OCI-LY7 (cell line): ENCODE data around the gene KLHL28.

ENCODE experiments used
- EZH2phosphoT487 ChIP-seq: fragments of 200-600 bp; sonication (generic); IDR thresholded peaks from 2 replicates; pipeline ENCODE4 v1.6.1; 2018; ENCODE audit warnings: low read depth, borderline replicate concordance, mild to moderate bottlenecking, mixed run types, antibody characterized with exemption, low read length, moderate library complexity, mixed read lengths
- TF ChIP-seq, protein P1 (sequence below): fragments of 200-600 bp; sonication (generic); conservative IDR thresholded peaks from 2 replicates; pipeline ENCODE4 v1.5.1; 2014; ENCODE audit warnings: mild to moderate bottlenecking, antibody characterized with exemption, low read length, moderate library complexity, mixed read lengths

DNA sequence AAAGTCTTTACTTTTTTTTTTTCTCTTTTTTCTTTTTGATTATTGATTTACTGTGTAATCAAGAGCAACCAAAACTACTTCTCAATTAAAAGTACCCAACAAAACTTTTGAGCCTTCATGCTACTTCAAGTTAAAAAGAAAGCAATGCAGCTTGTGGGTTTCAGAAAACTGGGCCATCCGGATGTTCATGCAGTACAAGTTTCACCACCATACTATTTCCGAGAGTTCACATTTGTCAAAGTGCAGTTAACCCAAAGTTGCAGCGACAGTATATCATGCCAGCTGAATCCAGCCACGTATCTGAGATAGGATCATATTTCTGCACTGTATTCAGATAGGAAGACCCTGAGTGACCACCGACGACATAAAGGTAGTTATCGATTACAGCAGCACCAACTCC, 33.0 kb downstream of the KLHL28 start:
- TF ChIP-seq, protein P1, sequence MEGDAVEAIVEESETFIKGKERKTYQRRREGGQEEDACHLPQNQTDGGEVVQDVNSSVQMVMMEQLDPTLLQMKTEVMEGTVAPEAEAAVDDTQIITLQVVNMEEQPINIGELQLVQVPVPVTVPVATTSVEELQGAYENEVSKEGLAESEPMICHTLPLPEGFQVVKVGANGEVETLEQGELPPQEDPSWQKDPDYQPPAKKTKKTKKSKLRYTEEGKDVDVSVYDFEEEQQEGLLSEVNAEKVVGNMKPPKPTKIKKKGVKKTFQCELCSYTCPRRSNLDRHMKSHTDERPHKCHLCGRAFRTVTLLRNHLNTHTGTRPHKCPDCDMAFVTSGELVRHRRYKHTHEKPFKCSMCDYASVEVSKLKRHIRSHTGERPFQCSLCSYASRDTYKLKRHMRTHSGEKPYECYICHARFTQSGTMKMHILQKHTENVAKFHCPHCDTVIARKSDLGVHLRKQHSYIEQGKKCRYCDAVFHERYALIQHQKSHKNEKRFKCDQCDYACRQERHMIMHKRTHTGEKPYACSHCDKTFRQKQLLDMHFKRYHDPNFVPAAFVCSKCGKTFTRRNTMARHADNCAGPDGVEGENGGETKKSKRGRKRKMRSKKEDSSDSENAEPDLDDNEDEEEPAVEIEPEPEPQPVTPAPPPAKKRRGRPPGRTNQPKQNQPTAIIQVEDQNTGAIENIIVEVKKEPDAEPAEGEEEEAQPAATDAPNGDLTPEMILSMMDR = no peak
- no peak for TF ChIP-seq EZH2phosphoT487
